IPS-18a (cell line): ENCODE results near the gene OR7G2.

Experiments
- H3K27ac ChIP-seq: one replicate; pipeline ENCODE4 v1.5.1; 2013; ENCODE audit warnings: low read length
- H3K27me3 ChIP-seq: one replicate; pipeline ENCODE4 v1.6.1; 2013; ENCODE audit warnings: mild to moderate bottlenecking, low read length; ENCODE audit not compliant: control insufficient read depth, insufficient read depth
- H3K36me3 ChIP-seq: one replicate; pipeline ENCODE4 v1.6.1; 2013; ENCODE audit warnings: low read depth, low read length; ENCODE audit not compliant: control insufficient read depth
- H3K4me1 ChIP-seq: one replicate; pipeline ENCODE4 v1.6.1; 2013; ENCODE audit warnings: low read depth, low read length; ENCODE audit not compliant: control insufficient read depth
- H3K4me3 ChIP-seq: one replicate; pipeline ENCODE4 v1.5.1; 2013; ENCODE audit warnings: low read length
- H3K9ac ChIP-seq: one replicate; pipeline ENCODE4 v1.6.1; 2013; ENCODE audit warnings: mild to moderate bottlenecking, low read length, moderate library complexity
- H3K9me3 ChIP-seq: one replicate; pipeline ENCODE4 v1.6.1; 2013; ENCODE audit warnings: low read depth, low read length; ENCODE audit not compliant: control insufficient read depth

OR7G2 gene

GRCh38 chr19:9052894-9053293 is 54.4 kb downstream of the OR7G2 start:
- no peak overlapping the region for H3K9ac ChIP-seq
- no peaks in the 10 kb centered on the region for H3K36me3 ChIP-seq
- H3K27me3 ChIP-seq, result no peaks in the 10 kb centered on the region
- H3K27ac ChIP-seq, result no peak overlapping the region
- H3K9me3 ChIP-seq, result no peaks in the 10 kb centered on the region
- H3K4me3 ChIP-seq, result no peak overlapping the region
- H3K4me1 ChIP-seq, result peaks cover 11% of the 10 kb centered on the region
